Endothelial cell (in vitro differentiated cells): ENCODE measurements around the gene PIK3C2G. TPM values are rescaled to one million over a fixed set of nuclear protein-coding genes. Genes with fewer than 3 reads are reported as not detected.
A peak's percentile ranks its signal among the peaks of the same experiment; 100 is the strongest.

ENCODE experiments used
- DNase-seq: peaks from one replicate; pipeline ENCODE4 v3.0.0; 2021; ENCODE audit warnings: low spot score
- H3K27ac Mint-ChIP-seq: one replicate; pipeline ENCODE4 v1.8.0; 2021; ENCODE audit warnings: mixed read lengths, inconsistent platforms; ENCODE audit not compliant: unreplicated experiment
- H3K27me3 Mint-ChIP-seq: one replicate; pipeline ENCODE4 v1.8.0; 2021; ENCODE audit warnings: mild to moderate bottlenecking, moderate library complexity, mixed read lengths, inconsistent platforms; ENCODE audit not compliant: unreplicated experiment
- H3K36me3 Mint-ChIP-seq: one replicate; pipeline ENCODE4 v1.8.0; 2021; ENCODE audit warnings: mild to moderate bottlenecking, low read depth, mixed read lengths, inconsistent platforms; ENCODE audit not compliant: unreplicated experiment
- H3K4me1 Mint-ChIP-seq: one replicate; pipeline ENCODE4 v1.8.0; 2021; ENCODE audit warnings: mild to moderate bottlenecking, mixed read lengths, inconsistent platforms; ENCODE audit not compliant: unreplicated experiment
- H3K4me3 Mint-ChIP-seq: one replicate; pipeline ENCODE4 v1.8.0; 2021; ENCODE audit warnings: mild to moderate bottlenecking, mixed read lengths, inconsistent platforms; ENCODE audit not compliant: unreplicated experiment
- H3K9me3 Mint-ChIP-seq: one replicate; pipeline ENCODE4 v1.8.0; 2021; ENCODE audit warnings: mixed read lengths, inconsistent platforms; ENCODE audit not compliant: unreplicated experiment
- CTCF ChIP-seq: fragments of 200-600 bp; sonication (generic); IDR thresholded peaks from one replicate; pipeline ENCODE4 v1.5.0; 2021; ENCODE audit warnings: antibody characterized with exemption; ENCODE audit not compliant: unreplicated experiment
- total RNA-seq: library from RNA; stranded (reverse); fragmentation: NEBNext Ultra II Directional; extraction: Animal tissue kit (Norgen Biotek cat#: 25700); gene quantifications from one replicate; pipeline ENCODE4 v1.2.1, GENCODE V29; 2021; ENCODE audit not compliant: unreplicated experiment

PIK3C2G gene
- total RNA-seq, 1 donor from 2014 or later = not detected

GRCh38 chr12:18429366-18429765 lies 168.0 kb downstream of the PIK3C2G start:
- H3K9me3 Mint-ChIP-seq = no peaks in the 10 kb centered on the region
- TF ChIP-seq CTCF = no peak
- no peaks in the 10 kb centered on the region for H3K27me3 Mint-ChIP-seq

GRCh38 chr12:18430425-18431048 lies 169.2 kb downstream of the PIK3C2G start:
- DNase-seq = peak; percentile 69
- H3K36me3 Mint-ChIP-seq = no peaks in the 10 kb centered on the region
- H3K9me3 Mint-ChIP-seq = no peaks in the 10 kb centered on the region
- H3K4me1 Mint-ChIP-seq = no peaks in the 10 kb centered on the region
- no peak overlapping the region for H3K4me3 Mint-ChIP-seq
- H3K27me3 Mint-ChIP-seq = no peaks in the 10 kb centered on the region
- TF ChIP-seq CTCF = peak; percentile 83
- H3K27ac Mint-ChIP-seq = no peak overlapping the region

More at GRCh38 chr12:18429366-18429765, 168.0 kb downstream of the PIK3C2G start:
- no peak overlapping the region for H3K4me3 Mint-ChIP-seq
- no peak overlapping the region for H3K27ac Mint-ChIP-seq
- H3K36me3 Mint-ChIP-seq = no peaks in the 10 kb centered on the region
- DNase-seq = no peak
- no peaks in the 10 kb centered on the region for H3K4me1 Mint-ChIP-seq

GRCh38 chr12:18431771-18432170 lies 170.5 kb downstream of the PIK3C2G start:
- no peaks in the 10 kb centered on the region for H3K36me3 Mint-ChIP-seq
- H3K4me3 Mint-ChIP-seq = no peak overlapping the region
- no peaks in the 10 kb centered on the region for H3K27me3 Mint-ChIP-seq
- no peak for DNase-seq
- no peaks in the 10 kb centered on the region for H3K9me3 Mint-ChIP-seq
- no peaks in the 10 kb centered on the region for H3K4me1 Mint-ChIP-seq
- no peak for TF ChIP-seq CTCF
- no peak overlapping the region for H3K27ac Mint-ChIP-seq

- Mint-ChIP-seq H3K27ac (no peak overlapping the region), H3K36me3 (no peaks in the 10 kb centered on the region), H3K4me1 (no peaks in the 10 kb centered on the region), H3K9me3 (no peaks in the 10 kb centered on the region), H3K4me3 (no peak overlapping the region), H3K27me3 (no peaks in the 10 kb centered on the region)
- DNase-seq = no peak
- TF ChIP-seq CTCF = no peak
These were observed 170.9 kb downstream of the PIK3C2G start for GRCh38 chr12:18432206-18432605.

GRCh38 chr12:18436170-18436569 lies 174.9 kb downstream of the PIK3C2G start:
- no peak for DNase-seq
- Mint-ChIP-seq H3K36me3 (no peaks in the 10 kb centered on the region), H3K27ac (no peak overlapping the region), H3K4me1 (no peaks in the 10 kb centered on the region), H3K27me3 (no peaks in the 10 kb centered on the region), H3K4me3 (no peak overlapping the region), H3K9me3 (no peaks in the 10 kb centered on the region)
- TF ChIP-seq CTCF = no peak
